ENCODE data around the gene ZSCAN4. TPM values are rescaled to one million over a fixed set of nuclear protein-coding genes. Genes with fewer than 3 reads are reported as not detected.

The ZSCAN4 gene
- total and polyA plus RNA-seq, 4 donors: not detected

DNA sequence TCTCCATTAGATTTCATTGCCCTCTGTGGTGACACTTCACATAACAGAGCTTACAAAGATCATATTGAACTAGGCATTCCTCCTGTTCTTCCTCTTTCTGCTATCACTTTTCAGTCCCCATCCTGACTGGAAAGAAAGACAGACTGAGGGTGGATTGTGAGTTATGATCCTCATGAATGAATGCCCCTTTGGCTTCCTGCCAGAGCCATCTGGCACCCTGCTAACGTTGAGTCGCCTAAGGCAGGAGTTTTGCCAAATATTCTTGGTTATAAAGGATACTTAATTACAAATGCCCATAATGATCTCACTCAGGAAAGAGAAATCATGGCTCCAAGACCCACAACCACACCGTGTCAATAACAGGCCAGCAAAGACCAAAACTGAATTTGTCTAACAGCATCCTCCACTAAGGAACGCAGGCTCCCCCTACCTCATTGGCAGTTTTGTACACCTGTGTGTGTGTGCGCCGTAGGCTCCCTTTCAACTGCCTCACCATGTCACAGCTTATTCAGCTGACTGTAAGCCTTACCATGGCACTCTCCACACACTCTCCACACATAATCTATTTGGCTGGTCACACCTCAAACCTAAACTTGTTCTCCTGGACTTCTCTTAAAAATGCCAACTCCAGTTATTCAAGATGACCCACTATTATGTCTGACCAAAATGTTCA is 20.3 kb upstream of the ZSCAN4 start:
- Histone ChIP-seq H3K27me3 (ENCODE audit: control insufficient read depth in 4 of 4, insufficient read depth in 4 of 4, low read length in 3 of 4) (no peaks in the 10 kb centered on the region), H3K36me3 (ENCODE audit: control insufficient read depth in 4 of 4, insufficient read depth in 3 of 4, low read depth in 1 of 4, low read length in 3 of 4) (no peaks in the 10 kb centered on the region), H3K27ac (ENCODE audit: low read depth in 1 of 2, low read length in 2 of 2) (no peak overlapping the region), H3K4me1 (ENCODE audit: control insufficient read depth in 4 of 4, insufficient read depth in 4 of 4, low read length in 3 of 4) (no peaks in the 10 kb centered on the region), H3K9ac (ENCODE audit: low read depth in 1 of 2, low read length in 2 of 2) (no peak overlapping the region), H3K4me3 (ENCODE audit: low read depth in 1 of 3, low read length in 3 of 3) (peak overlapping the region in 1 of 3 donors; percentile 15), H3K9me3 (ENCODE audit: control insufficient read depth in 4 of 4, low read length in 3 of 4) (peaks cover 4 to 50% (median 29%) of the 10 kb centered on the region in 4 donors)
- TF ChIP-seq SP1 (IDR thresholded peaks at IDR 0.05) (no peak), YY1 (IDR thresholded peaks at IDR 0.05) (no peak)
- no peak for DNase-seq (ENCODE audit: low spot score)
- 77% methylated on average over 6 of the region's 6 CpGs for WGBS

DNA sequence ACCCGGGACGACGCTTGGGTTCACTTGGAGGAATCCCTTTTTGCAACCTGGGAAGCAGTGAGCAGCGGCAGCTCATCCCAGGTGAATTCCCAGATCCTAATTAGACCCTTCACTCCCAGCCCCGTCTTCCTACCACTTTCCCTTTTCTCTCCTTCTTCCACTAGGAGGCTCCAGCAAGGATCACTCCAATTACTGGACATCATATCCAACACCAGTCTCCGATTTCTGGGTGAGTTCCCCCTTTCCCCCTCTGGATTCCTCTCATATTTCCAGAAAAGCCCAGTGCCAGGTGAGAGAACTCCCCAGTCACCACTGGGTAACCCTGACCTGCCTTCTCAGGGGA is 17.1 kb upstream of the ZSCAN4 start:
- Histone ChIP-seq H3K9ac (ENCODE audit: low read depth in 1 of 2, low read length in 2 of 2) (no peak overlapping the region), H3K4me1 (ENCODE audit: control insufficient read depth in 4 of 4, insufficient read depth in 4 of 4, low read length in 3 of 4) (no peaks in the 10 kb centered on the region), H3K4me3 (ENCODE audit: low read depth in 1 of 3, low read length in 3 of 3) (peak overlapping the region in 2 of 3 donors; percentile 18 to 34), H3K27me3 (ENCODE audit: control insufficient read depth in 4 of 4, insufficient read depth in 4 of 4, low read length in 3 of 4) (no peaks in the 10 kb centered on the region), H3K27ac (ENCODE audit: low read depth in 1 of 2, low read length in 2 of 2) (no peak overlapping the region), H3K9me3 (ENCODE audit: control insufficient read depth in 4 of 4, low read length in 3 of 4) (peaks cover 11 to 68% (median 48%) of the 10 kb centered on the region in 4 donors), H3K36me3 (ENCODE audit: control insufficient read depth in 4 of 4, insufficient read depth in 3 of 4, low read depth in 1 of 4, low read length in 3 of 4) (no peaks in the 10 kb centered on the region)
- DNase-seq (ENCODE audit: low spot score): no peak
- TF ChIP-seq HNF4A (conservative IDR thresholded peaks at IDR 0.05) (no peak), YY1 (IDR thresholded peaks at IDR 0.05) (no peak), NR2F2 (IDR thresholded peaks at IDR 0.05) (no peak), FOXA2 (IDR thresholded peaks at IDR 0.05) (no peak), FOXA1 (IDR thresholded peaks at IDR 0.05) (no peak), SP1 (IDR thresholded peaks at IDR 0.05) (no peak), GABPA (IDR thresholded peaks at IDR 0.05 in 1 of 2, conservative IDR thresholded peaks at IDR 0.05 in 1 of 2) (no peak), RXRA (IDR thresholded peaks at IDR 0.05) (no peak), TAF1 (conservative IDR thresholded peaks at IDR 0.05) (no peak), HNF4G (IDR thresholded peaks at IDR 0.05) (no peak), EGR1 (IDR thresholded peaks at IDR 0.05; ENCODE audit: low read depth in 2 of 2) (no peak), RAD21 (IDR thresholded peaks at IDR 0.05) (no peak), JUND (IDR thresholded peaks at IDR 0.05) (no peak)
- TF ChIP-seq, protein P1, sequence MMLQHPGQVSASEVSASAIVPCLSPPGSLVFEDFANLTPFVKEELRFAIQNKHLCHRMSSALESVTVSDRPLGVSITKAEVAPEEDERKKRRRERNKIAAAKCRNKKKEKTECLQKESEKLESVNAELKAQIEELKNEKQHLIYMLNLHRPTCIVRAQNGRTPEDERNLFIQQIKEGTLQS (IDR thresholded peaks at IDR 0.05): no peak
- TF ChIP-seq, protein P2, sequence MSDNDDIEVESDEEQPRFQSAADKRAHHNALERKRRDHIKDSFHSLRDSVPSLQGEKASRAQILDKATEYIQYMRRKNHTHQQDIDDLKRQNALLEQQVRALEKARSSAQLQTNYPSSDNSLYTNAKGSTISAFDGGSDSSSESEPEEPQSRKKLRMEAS (IDR thresholded peaks at IDR 0.05): no peak
- TF ChIP-seq, protein P3, sequence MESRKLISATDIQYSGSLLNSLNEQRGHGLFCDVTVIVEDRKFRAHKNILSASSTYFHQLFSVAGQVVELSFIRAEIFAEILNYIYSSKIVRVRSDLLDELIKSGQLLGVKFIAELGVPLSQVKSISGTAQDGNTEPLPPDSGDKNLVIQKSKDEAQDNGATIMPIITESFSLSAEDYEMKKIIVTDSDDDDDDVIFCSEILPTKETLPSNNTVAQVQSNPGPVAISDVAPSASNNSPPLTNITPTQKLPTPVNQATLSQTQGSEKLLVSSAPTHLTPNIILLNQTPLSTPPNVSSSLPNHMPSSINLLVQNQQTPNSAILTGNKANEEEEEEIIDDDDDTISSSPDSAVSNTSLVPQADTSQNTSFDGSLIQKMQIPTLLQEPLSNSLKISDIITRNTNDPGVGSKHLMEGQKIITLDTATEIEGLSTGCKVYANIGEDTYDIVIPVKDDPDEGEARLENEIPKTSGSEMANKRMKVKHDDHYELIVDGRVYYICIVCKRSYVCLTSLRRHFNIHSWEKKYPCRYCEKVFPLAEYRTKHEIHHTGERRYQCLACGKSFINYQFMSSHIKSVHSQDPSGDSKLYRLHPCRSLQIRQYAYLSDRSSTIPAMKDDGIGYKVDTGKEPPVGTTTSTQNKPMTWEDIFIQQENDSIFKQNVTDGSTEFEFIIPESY (IDR thresholded peaks at IDR 0.05): no peak
- TF ChIP-seq, protein P4, sequence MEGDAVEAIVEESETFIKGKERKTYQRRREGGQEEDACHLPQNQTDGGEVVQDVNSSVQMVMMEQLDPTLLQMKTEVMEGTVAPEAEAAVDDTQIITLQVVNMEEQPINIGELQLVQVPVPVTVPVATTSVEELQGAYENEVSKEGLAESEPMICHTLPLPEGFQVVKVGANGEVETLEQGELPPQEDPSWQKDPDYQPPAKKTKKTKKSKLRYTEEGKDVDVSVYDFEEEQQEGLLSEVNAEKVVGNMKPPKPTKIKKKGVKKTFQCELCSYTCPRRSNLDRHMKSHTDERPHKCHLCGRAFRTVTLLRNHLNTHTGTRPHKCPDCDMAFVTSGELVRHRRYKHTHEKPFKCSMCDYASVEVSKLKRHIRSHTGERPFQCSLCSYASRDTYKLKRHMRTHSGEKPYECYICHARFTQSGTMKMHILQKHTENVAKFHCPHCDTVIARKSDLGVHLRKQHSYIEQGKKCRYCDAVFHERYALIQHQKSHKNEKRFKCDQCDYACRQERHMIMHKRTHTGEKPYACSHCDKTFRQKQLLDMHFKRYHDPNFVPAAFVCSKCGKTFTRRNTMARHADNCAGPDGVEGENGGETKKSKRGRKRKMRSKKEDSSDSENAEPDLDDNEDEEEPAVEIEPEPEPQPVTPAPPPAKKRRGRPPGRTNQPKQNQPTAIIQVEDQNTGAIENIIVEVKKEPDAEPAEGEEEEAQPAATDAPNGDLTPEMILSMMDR (IDR thresholded peaks at IDR 0.05; ENCODE audit: low read depth, low read length, missing input control): no peak
- TF ChIP-seq, protein P5, sequence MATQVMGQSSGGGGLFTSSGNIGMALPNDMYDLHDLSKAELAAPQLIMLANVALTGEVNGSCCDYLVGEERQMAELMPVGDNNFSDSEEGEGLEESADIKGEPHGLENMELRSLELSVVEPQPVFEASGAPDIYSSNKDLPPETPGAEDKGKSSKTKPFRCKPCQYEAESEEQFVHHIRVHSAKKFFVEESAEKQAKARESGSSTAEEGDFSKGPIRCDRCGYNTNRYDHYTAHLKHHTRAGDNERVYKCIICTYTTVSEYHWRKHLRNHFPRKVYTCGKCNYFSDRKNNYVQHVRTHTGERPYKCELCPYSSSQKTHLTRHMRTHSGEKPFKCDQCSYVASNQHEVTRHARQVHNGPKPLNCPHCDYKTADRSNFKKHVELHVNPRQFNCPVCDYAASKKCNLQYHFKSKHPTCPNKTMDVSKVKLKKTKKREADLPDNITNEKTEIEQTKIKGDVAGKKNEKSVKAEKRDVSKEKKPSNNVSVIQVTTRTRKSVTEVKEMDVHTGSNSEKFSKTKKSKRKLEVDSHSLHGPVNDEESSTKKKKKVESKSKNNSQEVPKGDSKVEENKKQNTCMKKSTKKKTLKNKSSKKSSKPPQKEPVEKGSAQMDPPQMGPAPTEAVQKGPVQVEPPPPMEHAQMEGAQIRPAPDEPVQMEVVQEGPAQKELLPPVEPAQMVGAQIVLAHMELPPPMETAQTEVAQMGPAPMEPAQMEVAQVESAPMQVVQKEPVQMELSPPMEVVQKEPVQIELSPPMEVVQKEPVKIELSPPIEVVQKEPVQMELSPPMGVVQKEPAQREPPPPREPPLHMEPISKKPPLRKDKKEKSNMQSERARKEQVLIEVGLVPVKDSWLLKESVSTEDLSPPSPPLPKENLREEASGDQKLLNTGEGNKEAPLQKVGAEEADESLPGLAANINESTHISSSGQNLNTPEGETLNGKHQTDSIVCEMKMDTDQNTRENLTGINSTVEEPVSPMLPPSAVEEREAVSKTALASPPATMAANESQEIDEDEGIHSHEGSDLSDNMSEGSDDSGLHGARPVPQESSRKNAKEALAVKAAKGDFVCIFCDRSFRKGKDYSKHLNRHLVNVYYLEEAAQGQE (IDR thresholded peaks at IDR 0.05): no peak
- 34% methylated on average over 6 of the region's 6 CpGs for WGBS
